ENCODE measurements around the gene SUV39H1. TPM values are rescaled to one million over a fixed set of nuclear protein-coding genes. Genes with fewer than 3 reads are reported as not detected.
"Not testable (repeated sequence)": the region's sequence is repeated elsewhere in the genome, so short reads cannot be mapped to it uniquely, and the experiment has no call there.

Gene SUV39H1
- total RNA-seq, 1 donor from 2014 or later = 4.9 TPM

DNA sequence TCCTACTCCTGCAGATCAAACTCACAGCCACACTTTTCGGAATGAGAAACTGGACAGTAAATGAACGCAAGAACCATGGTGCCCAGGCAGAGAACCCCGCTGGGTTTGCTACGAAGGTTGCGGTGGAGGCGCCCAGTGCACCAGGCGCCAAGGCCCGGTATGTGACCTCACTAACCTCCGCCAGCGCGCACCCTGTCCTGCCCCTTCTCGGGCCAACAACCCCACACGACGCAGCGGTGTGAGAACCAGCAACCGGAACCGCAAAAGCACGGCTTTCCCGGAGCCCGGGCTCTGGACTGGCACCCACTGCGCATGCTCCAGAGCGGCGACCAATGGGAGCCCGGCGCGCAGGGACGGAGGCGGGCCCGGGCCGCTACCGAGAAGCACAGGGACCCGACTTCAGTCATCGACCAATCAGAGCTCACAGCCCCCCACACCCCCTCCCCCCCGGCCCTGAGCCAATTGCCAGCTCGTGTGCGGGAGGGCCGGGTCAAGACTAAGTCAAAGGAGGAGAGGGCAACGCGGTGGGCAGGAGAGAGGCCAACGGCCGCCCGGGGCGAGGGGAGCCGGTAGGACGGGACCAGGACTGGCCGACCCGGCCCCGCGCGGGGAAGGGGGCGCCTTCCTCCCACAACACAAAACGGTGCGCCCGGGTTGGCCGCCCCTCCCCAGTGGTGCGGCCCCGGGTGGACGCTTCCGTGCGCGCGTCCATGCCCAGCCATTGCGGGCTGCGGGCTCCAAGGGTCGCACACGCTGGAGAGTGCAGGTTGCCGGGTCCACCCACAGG, 20.2 kb upstream of the SUV39H1 start:
- Mint-ChIP-seq H3K4me1 (ENCODE audit: low read depth, unreplicated experiment) (peaks cover 1% of the 10 kb centered on the region), H3K4me3 (ENCODE audit: unreplicated experiment) (peak overlapping the region; percentile 91), H3K9me3 (ENCODE audit: unreplicated experiment) (no peaks in the 10 kb centered on the region), H3K27me3 (ENCODE audit: low read depth, unreplicated experiment) (no peaks in the 10 kb centered on the region), H3K27ac (ENCODE audit: unreplicated experiment) (peak overlapping the region; percentile 81), H3K36me3 (ENCODE audit: low read depth, unreplicated experiment) (no peaks in the 10 kb centered on the region)
- no peak for FAIRE-seq
- peak overlapping the region; percentile 91 for H2AFZ ChIP-seq (ENCODE audit: low read depth, low read length)
- H3K9ac ChIP-seq (ENCODE audit: low read length) = peak overlapping the region; percentile 83
- H4K20me1 ChIP-seq (ENCODE audit: insufficient read depth, low read length) = no peaks in the 10 kb centered on the region
- H3K27me3 ChIP-seq (ENCODE audit: insufficient read depth, low read length) = no peaks in the 10 kb centered on the region
- TF ChIP-seq EZH2 (IDR thresholded peaks at IDR 0.05; ENCODE audit: insufficient read depth, low read length) = no peak
- TF ChIP-seq, protein P1, sequence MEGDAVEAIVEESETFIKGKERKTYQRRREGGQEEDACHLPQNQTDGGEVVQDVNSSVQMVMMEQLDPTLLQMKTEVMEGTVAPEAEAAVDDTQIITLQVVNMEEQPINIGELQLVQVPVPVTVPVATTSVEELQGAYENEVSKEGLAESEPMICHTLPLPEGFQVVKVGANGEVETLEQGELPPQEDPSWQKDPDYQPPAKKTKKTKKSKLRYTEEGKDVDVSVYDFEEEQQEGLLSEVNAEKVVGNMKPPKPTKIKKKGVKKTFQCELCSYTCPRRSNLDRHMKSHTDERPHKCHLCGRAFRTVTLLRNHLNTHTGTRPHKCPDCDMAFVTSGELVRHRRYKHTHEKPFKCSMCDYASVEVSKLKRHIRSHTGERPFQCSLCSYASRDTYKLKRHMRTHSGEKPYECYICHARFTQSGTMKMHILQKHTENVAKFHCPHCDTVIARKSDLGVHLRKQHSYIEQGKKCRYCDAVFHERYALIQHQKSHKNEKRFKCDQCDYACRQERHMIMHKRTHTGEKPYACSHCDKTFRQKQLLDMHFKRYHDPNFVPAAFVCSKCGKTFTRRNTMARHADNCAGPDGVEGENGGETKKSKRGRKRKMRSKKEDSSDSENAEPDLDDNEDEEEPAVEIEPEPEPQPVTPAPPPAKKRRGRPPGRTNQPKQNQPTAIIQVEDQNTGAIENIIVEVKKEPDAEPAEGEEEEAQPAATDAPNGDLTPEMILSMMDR (IDR thresholded peaks at IDR 0.05; ENCODE audit: insufficient read depth, low read depth, low read length) = no peak
- H3K4me3 ChIP-seq (ENCODE audit: insufficient read depth, low read depth, low read length) = peak overlapping the region; percentile 69
- H3K4me2 ChIP-seq (ENCODE audit: low read length) = peak overlapping the region; percentile 95
- no peaks in the 10 kb centered on the region for H3K4me1 ChIP-seq (ENCODE audit: insufficient read depth, low read length)
- H3K9me3 ChIP-seq (ENCODE audit: insufficient read depth, low read depth, low read length) = no peaks in the 10 kb centered on the region
- no peaks in the 10 kb centered on the region for H3K79me2 ChIP-seq (ENCODE audit: insufficient read depth, low read length)
- H3K36me3 ChIP-seq (ENCODE audit: insufficient read depth, low read length) = no peaks in the 10 kb centered on the region
- H3K27ac ChIP-seq (ENCODE audit: low read depth, low read length) = peak overlapping the region; percentile 68
- peak; percentile 62 for DNase-seq (ENCODE audit: low read depth)

DNA sequence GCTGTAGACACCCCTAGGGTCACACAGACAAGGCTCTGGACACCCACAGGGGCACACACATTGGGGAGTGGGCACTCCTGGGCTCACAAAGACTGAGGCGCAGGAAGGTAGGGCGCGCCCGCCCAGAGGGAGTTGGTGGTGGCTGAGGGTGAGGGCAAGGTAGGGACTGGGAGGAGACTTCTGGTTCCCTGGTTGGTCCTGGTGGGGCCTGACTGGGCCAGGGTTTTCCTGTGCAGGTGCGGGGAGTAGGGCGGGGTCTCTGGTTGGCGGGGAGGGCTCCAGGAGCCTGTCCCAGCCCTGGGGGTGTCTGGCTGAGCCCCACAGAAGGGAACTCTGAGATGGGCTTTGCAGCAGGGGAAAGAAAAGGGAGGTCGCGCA, 19.7 kb upstream of the SUV39H1 start:
- no peak for DNase-seq (ENCODE audit: low read depth)
- H3K27me3 Mint-ChIP-seq (ENCODE audit: low read depth, unreplicated experiment) = no peaks in the 10 kb centered on the region
- no peak for TF ChIP-seq EZH2 (IDR thresholded peaks at IDR 0.05; ENCODE audit: insufficient read depth, low read length)
- TF ChIP-seq, protein P1 (IDR thresholded peaks at IDR 0.05; ENCODE audit: insufficient read depth, low read depth, low read length) = no peak
- Histone ChIP-seq H3K27ac (ENCODE audit: low read depth, low read length) (peak overlapping the region; percentile 50), H3K27me3 (ENCODE audit: insufficient read depth, low read length) (no peaks in the 10 kb centered on the region), H2AFZ (ENCODE audit: low read depth, low read length) (peak overlapping the region; percentile 86), H3K36me3 (ENCODE audit: insufficient read depth, low read length) (no peaks in the 10 kb centered on the region), H3K4me3 (ENCODE audit: insufficient read depth, low read depth, low read length) (peak overlapping the region; percentile 69), H3K9me3 (ENCODE audit: insufficient read depth, low read depth, low read length) (no peaks in the 10 kb centered on the region), H3K79me2 (ENCODE audit: insufficient read depth, low read length) (no peaks in the 10 kb centered on the region), H4K20me1 (ENCODE audit: insufficient read depth, low read length) (no peaks in the 10 kb centered on the region), H3K4me1 (ENCODE audit: insufficient read depth, low read length) (no peaks in the 10 kb centered on the region), H3K4me2 (ENCODE audit: low read length) (peak overlapping the region; percentile 95), H3K9ac (ENCODE audit: low read length) (peak overlapping the region; percentile 78)
- H3K4me1 Mint-ChIP-seq (ENCODE audit: low read depth, unreplicated experiment) = peaks cover 1% of the 10 kb centered on the region
- no peak overlapping the region for H3K27ac Mint-ChIP-seq (ENCODE audit: unreplicated experiment)
- H3K4me3 Mint-ChIP-seq (ENCODE audit: unreplicated experiment) = peak overlapping the region; percentile 86
- H3K9me3 Mint-ChIP-seq (ENCODE audit: unreplicated experiment) = no peaks in the 10 kb centered on the region
- H3K36me3 Mint-ChIP-seq (ENCODE audit: low read depth, unreplicated experiment) = no peaks in the 10 kb centered on the region
- FAIRE-seq = no peak

DNA sequence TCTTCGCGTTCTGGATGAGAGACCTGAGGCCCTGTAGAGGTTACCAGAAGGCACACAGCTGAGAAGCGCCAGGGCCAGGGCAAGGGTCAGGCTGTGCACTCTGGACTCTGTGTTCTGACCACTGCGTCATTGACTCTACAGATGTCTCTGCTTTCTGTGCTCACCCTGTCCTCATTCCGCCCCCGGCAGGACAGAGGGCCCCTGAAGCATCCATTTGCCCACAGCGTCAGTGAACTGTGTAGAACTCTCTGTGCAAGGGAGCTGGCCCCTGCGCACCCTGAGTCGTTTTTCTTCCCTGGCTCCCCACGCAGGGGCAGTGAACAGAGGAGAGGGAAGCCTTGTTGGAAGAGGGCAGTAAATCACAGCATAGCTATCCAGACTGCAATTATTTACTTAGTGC, 19.0 kb upstream of the SUV39H1 start:
- Mint-ChIP-seq H3K4me3 (ENCODE audit: unreplicated experiment) (peak overlapping the region; percentile 86), H3K9me3 (ENCODE audit: unreplicated experiment) (no peaks in the 10 kb centered on the region), H3K36me3 (ENCODE audit: low read depth, unreplicated experiment) (no peaks in the 10 kb centered on the region), H3K27me3 (ENCODE audit: low read depth, unreplicated experiment) (no peaks in the 10 kb centered on the region), H3K4me1 (ENCODE audit: low read depth, unreplicated experiment) (peaks cover 1% of the 10 kb centered on the region), H3K27ac (ENCODE audit: unreplicated experiment) (no peak overlapping the region)
- H3K4me2 ChIP-seq (ENCODE audit: low read length) = peak overlapping the region; percentile 95
- H2AFZ ChIP-seq (ENCODE audit: low read depth, low read length) = no peak overlapping the region
- TF ChIP-seq, protein P1 (IDR thresholded peaks at IDR 0.05; ENCODE audit: insufficient read depth, low read depth, low read length) = no peak
- no peak for TF ChIP-seq EZH2 (IDR thresholded peaks at IDR 0.05; ENCODE audit: insufficient read depth, low read length)
- H3K27ac ChIP-seq (ENCODE audit: low read depth, low read length) = no peak overlapping the region
- no peaks in the 10 kb centered on the region for H3K4me1 ChIP-seq (ENCODE audit: insufficient read depth, low read length)
- FAIRE-seq (peak; percentile 78), DNase-seq (ENCODE audit: low read depth) (no peak)
- H4K20me1 ChIP-seq (ENCODE audit: insufficient read depth, low read length) = no peaks in the 10 kb centered on the region
- H3K4me3 ChIP-seq (ENCODE audit: insufficient read depth, low read depth, low read length) = no peak overlapping the region
- no peaks in the 10 kb centered on the region for H3K36me3 ChIP-seq (ENCODE audit: insufficient read depth, low read length)
- H3K9ac ChIP-seq (ENCODE audit: low read length) = no peak overlapping the region
- no peaks in the 10 kb centered on the region for H3K27me3 ChIP-seq (ENCODE audit: insufficient read depth, low read length)
- no peaks in the 10 kb centered on the region for H3K9me3 ChIP-seq (ENCODE audit: insufficient read depth, low read depth, low read length)
- no peaks in the 10 kb centered on the region for H3K79me2 ChIP-seq (ENCODE audit: insufficient read depth, low read length)

DNA sequence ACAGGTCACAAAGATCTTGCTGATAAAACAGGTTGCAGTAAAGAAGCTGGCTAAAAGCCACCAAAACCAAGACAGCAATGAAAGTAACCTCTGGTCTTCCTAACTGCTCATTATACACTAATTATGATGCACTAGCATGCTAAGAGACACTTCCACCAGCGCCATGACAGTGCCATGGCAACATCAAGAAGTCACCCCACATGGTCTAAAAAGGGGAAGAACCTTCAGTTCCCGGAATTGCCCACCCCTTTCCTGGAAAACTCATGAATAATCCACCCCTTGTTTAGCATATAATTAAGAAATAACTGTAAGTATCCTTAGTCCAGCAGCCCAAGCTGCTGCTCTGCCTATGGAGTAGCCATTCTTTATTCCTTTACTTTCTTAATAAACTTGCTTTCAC, 16.1 kb upstream of the SUV39H1 start:
- H2AFZ ChIP-seq (ENCODE audit: low read depth, low read length); H3K36me3 Mint-ChIP-seq (ENCODE audit: low read depth, unreplicated experiment); H3K36me3 ChIP-seq (ENCODE audit: insufficient read depth, low read length); H3K9ac ChIP-seq (ENCODE audit: low read length); H3K27me3 ChIP-seq (ENCODE audit: insufficient read depth, low read length); FAIRE-seq; H3K27ac Mint-ChIP-seq (ENCODE audit: unreplicated experiment); H3K79me2 ChIP-seq (ENCODE audit: insufficient read depth, low read length); H3K9me3 ChIP-seq (ENCODE audit: insufficient read depth, low read depth, low read length); H3K4me3 Mint-ChIP-seq (ENCODE audit: unreplicated experiment); H3K27ac ChIP-seq (ENCODE audit: low read depth, low read length); H3K4me3 ChIP-seq (ENCODE audit: insufficient read depth, low read depth, low read length); DNase-seq (ENCODE audit: low read depth); H4K20me1 ChIP-seq (ENCODE audit: insufficient read depth, low read length); H3K4me1 ChIP-seq (ENCODE audit: insufficient read depth, low read length); H3K4me1 Mint-ChIP-seq (ENCODE audit: low read depth, unreplicated experiment); H3K4me2 ChIP-seq (ENCODE audit: low read length); H3K27me3 Mint-ChIP-seq (ENCODE audit: low read depth, unreplicated experiment); H3K9me3 Mint-ChIP-seq (ENCODE audit: unreplicated experiment): not testable (repeated sequence)
